Left kidney (tissue), 2 donors: Measurements from ENCODE around the gene TTLL10. TPM values are rescaled to one million over a fixed set of nuclear protein-coding genes. Genes with fewer than 3 reads are reported as not detected.
"Not testable (repeated sequence)": the region's sequence is repeated elsewhere in the genome, so short reads cannot be mapped to it uniquely, and the experiment has no call there.

ENCODE experiments used
- DNase-seq: peaks from one replicate; pipeline ENCODE4 v3.0.0-alpha.2; 2013
- polyA plus RNA-seq: library from polyadenylated mRNA; unstranded; fragments of 120-200 nt; gene quantifications from one replicate; pipeline ENCODE4 v1.2.1, GENCODE V29; 2013; ENCODE audit not compliant: insufficient read length

Gene TTLL10
- polyA plus RNA-seq, 1 donor, result 0.98 TPM

- no peak for DNase-seq
Measured at GRCh38 chr1:1171546-1172340, 1.9 kb upstream of the TTLL10 start.

- no peak for DNase-seq
Measured at GRCh38 chr1:1173061-1173792, 453 bp upstream of the TTLL10 start.

DNA sequence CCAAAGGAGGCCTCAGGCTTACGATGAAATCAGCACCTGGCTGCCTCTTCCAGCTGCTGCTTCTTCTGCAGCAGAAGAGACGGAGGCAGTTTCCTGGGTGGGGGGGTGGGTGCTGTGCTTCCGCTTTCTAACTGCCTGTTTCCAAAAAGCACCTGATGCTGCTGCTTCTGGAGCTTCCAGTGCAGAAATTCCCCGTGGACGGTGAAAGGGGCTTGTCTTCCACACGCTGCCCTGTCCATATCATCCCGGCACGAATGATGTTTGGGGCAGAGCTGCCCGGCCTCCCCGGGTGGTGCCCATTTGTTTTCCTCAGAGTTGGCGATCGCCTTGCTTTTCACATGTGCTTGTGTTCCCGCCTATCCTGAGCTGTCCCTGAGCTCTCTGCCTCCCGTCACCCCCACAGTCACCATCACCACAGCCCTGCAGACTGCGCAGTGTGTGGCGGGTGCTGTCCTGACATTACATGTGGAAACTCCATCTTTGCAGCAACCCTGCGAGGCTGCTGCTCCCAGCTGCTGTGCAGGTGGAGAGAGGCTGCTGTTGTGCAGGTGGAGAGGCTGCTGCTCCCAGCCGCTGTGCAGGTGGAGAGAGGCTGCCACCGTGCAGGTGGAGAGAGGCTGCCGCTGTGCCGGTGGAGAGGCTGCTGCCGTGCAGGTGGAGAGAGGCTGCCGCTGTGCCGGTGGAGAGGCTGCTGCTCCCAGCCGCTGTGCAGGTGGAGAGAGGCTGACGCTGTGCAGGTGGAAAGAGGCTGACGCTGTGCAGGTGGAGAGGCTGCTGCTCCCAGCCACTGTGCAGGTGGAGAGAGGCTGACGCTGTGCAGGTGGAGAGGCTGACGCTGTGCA lies 1.8 kb downstream of the TTLL10 start:
- no peak for DNase-seq

GRCh38 chr1:1176063-1176761 lies 2.5 kb downstream of the TTLL10 start:
- DNase-seq, result not testable (repeated sequence)

DNA sequence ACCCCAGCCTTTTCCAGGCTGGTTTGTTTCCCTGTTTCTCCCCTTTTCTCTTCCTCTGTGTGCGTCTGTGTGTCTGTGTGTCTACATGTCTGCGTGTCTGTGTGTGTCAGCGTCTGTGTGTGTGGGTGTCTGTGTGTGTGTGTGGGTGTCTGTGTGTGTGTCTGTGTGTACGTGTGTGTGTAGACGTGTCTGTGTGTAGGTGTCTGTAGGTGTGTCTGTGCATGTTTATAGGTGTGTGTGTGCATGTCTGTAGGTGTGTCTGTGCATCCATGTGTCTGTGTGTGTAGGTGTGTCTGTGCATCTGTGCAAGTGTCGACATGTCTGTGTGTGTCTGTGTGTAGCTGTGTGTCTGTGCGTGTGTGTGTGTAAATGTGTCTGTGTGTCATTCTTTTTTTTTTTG lies 3.3 kb downstream of the TTLL10 start:
- DNase-seq, result no peak

GRCh38 chr1:1177452-1178206 lies 3.9 kb downstream of the TTLL10 start:
- no peak for DNase-seq

GRCh38 chr1:1178794-1179331 lies 5.2 kb downstream of the TTLL10 start:
- DNase-seq, result no peak

DNA sequence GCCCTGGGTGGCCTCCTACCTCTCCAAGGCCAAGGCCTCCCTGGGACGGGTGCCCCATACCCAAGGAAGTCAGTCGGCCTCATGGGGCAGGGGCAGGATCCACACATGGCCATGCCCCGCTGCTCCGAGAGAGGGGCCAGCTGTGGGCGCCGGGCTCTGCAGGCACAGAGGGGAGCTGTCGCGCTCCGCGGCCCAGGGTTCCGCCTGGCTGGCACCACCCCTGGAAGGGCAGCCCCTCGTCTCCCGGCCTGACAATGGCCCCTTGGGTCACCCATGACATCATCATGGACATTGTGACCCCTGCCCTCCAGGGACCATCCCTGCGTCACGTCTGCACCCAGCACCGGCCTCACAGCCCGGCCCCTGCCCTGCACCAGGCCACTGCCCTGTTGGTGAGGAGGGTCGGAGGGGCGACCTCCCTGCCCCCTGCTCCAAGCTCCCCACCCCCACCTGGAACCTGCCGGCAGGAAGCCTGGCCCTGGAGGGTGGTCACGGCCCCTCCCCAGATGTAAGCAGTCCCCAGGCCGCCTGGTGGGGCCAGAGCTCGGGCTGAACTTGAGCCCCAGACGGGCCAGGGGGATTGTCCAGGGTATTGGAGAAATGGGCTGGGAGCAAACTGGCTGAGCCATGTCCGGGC lies 5.8 kb downstream of the TTLL10 start:
- no peak for DNase-seq

DNA sequence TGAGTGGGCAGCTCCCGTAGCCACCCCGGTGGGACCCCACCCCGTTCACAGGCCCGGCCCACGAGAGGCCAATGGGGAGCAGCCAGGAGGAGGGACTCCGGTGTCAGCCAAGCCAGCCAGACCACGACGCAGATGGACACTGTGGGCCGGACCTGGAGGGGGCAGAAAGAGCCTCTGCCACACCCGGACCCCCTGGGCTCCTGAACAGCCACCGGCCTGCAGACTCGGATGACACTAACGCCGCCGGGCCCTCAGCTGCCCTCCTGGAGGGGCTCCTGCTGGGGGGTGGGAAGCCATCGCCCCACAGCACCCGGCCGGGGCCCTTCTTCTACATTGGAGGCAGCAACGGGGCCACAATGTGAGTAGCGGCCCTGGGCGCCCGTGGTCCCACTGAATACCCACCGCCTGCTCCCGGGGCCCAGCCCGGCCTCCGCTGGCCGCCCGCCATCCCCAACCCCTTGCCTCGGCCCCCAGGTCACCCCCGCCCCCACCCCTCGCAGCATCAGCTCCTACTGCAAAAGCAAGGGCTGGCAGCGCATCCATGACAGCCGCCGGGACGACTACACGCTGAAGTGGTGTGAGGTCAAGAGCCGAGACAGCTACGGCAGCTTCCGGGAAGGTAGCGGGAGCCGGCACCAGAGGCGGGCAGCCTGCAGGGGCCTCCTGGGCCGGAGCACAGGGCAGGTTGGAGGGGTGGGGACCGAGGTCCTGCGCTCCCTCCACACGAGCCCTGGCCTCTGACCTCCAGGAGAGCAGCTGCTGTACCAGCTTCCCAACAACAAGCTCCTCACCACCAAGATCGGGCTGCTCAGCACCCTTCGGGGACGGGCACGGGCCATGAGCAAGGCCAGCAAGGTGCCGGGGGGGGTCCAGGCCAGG lies 6.5 kb downstream of the TTLL10 start:
- no peak for DNase-seq

- DNase-seq, result no peak
Measured at GRCh38 chr1:1181129-1181937, 7.7 kb downstream of the TTLL10 start.

GRCh38 chr1:1181938-1182410 lies 8.3 kb downstream of the TTLL10 start:
- no peak for DNase-seq

DNA sequence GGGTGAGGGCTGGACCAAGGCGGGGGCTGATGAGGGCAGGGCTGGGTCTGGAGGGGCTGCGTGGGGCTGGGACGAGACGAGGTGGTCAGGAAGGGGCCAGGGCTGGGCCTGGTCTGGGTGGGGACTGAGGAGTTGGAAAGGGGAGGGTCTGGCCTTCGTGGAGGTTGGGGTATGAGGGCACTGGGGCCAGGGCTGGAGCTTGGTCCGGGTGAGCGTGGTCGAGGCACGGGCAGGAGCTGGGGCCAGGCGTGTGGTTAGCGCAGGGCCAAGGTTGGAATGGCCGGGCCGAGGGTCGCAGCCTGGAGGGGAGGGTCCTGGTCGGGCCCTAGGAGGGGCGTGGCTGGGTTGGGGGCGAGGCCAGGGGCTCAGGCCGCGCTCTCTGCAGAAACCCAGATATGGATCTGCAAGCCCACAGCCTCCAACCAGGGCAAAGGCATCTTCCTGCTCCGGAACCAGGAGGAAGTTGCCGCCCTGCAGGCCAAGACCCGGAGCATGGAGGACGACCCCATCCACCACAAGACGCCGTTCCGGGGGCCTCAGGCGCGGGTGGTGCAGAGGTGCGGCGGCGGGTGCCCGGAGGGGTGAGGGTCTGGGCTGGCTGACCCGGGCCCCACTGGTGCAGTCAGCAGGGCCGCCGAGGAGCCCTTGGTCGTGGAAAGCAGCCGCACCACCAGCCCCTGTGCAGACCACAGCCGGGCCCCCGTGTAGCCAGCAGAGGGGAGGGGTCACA lies 9.0 kb downstream of the TTLL10 start:
- DNase-seq, result no peak

DNA sequence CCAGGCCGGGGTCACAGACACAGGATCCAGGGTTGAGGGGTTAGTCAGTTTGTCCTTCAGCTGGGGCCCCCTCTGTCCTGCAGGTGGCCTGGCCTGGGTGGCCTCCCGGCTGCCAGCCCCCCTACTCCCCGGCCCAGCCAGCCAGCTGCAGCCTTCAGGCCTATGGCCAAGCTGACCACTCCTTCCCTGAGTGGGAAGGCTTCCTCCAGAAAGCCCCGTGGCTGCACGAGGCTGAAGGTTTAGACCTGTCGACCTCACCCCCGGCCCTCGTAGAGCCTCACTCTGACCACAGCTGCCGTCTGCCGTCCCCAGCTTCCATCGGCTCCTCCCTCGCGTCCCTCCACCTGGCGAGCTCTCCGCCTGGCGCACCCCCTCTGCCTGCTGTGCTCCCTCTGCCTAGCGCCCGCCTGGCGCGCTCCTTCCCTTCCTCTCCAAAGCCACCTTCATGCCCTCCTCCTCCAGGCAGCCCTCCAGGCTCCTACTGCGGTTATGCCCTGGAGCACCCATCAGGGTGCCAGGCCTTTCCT lies 9.6 kb downstream of the TTLL10 start:
- DNase-seq, result no peak

- no peak for DNase-seq
Measured at GRCh38 chr1:1183833-1184775, 10.4 kb downstream of the TTLL10 start.

DNA sequence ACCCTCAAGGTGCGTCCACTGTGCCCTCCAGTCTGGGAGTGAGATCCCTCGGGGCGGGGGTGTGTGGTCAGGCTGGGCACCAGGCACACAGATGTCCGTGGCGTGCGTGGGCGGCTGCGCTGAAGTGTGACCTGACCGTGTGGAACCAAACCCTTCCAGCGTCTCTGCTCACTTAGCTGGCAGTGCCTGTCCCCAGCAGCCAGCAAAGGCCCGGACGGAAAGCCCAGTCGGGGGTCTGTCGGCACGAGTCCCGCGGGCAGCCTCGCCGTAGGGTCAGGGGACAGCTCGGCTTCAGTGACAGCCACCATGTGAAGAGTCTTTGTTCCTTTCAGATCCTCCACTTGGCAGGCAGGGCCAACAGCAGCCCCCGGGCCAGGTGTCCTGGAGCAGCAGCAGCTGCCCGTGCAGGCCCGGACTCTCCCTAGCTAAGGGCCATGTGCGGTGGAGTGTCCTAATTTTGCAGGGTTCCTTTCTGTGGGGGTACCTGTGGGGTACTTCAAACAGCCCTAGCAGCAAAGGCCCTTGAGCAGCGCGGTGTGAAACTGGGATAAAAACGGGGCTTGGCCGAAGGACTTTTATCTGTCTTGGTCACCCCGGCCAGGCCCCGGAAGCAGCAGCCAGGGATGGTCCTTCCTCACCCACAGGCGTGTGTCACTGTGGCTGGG lies 11.6 kb downstream of the TTLL10 start:
- DNase-seq, result no peak

GRCh38 chr1:1187938-1188337 lies 14.3 kb downstream of the TTLL10 start:
- no peak for DNase-seq
